ENCODE data around the gene NFE2L3.
A peak's percentile ranks its signal among the peaks of the same experiment; 100 is the strongest.
"Not testable (repeated sequence)": the region's sequence is repeated elsewhere in the genome, so short reads cannot be mapped to it uniquely, and the experiment has no call there.

Gene NFE2L3

DNA sequence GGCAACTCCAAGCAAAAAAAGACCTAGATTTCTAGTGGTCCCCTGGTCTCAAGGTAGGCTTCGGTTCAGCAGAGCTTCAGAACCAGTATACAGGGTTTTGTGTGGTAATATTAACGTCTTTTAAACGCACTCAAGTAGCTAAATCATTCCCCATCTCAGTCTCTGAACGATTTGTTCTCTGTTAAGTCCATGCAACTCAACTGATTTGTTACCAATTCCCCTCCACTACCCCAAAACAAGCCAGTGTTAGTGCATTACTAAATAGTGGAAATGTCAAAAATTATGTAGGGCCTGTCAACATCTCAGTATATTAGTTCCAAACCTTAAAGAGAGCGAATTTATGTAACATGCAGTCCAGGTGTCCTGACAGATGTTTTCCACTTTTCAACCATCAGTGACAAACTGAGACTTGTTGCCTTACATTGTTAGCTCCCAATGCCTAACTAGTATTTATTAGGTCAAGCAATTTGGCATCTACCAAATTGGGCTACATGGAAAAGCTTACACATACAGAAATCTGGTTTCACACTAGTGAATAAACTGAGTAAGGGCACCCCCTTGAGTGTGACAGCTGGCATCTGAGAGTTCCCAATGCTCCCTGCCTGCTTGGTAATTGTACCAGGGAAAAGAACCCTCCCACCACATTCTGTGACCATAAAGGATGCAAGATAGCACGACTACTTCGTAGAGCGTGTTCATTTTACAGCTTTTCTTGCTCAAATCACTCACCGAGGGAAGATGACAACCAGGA is 36.4 kb downstream of the NFE2L3 start:
- DNase-seq = no peak

DNA sequence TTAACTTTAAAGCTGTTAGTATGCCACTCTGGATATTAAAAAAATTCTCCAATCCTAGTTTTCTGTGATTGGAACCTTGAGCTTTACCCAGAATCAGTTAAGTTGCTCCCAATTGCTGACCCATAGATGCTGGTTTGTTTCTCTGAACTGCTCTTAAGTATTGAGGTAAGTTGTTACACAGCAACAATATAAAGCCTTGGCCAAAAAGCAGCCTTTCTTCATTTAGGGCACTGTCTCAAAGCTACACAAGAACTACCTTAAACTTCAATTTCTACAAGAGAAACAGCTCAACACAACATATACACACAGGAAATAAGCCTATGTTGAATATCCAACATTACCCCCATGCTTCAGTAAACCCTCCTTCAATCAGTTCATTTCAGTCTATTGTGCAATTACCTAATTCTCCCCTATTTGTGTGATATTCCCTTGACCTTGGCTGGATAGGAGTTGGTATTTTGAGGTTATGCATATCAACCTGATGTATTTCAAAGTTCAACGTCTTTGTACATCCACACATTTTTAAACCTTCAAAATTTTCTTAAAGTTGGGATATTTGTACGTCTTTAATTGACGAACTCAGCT is 37.1 kb downstream of the NFE2L3 start:
- DNase-seq = no peak

DNA sequence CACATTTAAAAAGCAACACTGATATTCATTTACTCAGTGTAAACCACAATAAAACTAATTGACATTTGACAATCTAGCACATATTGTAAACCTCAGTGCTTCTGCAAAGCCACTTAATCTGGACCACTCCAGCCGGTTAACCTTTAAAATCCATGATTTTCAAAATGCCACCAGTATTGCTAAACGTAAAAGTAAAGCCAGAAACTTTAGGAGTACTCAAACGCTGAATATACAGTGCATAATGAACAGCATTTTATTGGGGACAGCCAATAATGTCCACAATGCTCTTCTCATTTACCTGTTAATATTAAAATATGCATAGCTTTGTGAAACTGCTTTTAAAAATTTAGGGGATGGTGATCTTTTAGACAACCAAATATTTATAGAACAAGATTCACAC is 37.7 kb downstream of the NFE2L3 start:
- no peak for DNase-seq

- DNase-seq = no peak
These were observed 38.4 kb downstream of the NFE2L3 start for GRCh38 chr7:26190417-26190869.

- no peak for DNase-seq
These were observed 39.4 kb downstream of the NFE2L3 start for GRCh38 chr7:26191233-26191973.

- no peak for DNase-seq
These were observed 40.0 kb downstream of the NFE2L3 start for GRCh38 chr7:26191974-26192479.

DNA sequence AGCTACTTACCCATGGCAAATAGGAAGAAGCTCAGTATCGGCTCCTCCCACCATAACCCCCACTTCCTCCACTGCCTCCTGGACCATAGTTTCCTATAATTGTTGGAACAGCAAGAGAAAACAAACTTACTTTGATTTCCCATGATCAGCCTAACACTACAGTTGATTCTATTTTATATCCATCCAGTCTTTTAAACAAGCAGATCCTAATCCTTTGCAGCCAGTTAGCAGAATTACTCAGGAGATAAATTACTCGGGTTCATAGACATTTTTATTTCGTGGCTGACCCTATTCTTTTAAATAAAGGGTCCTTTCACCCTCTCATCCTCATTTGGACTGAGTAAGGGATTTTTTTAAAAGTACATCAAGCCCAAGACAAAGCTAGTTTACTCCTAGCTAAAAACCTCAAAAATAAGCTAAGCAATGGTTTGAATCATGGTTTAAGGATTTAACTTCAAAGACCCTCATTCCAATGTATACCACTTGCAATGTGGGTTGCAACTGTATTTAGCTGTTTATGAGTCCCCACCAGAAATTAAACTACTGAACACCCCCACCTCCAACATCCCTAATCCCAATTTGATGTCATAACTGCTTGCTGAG is 40.6 kb downstream of the NFE2L3 start:
- DNase-seq = no peak

DNA sequence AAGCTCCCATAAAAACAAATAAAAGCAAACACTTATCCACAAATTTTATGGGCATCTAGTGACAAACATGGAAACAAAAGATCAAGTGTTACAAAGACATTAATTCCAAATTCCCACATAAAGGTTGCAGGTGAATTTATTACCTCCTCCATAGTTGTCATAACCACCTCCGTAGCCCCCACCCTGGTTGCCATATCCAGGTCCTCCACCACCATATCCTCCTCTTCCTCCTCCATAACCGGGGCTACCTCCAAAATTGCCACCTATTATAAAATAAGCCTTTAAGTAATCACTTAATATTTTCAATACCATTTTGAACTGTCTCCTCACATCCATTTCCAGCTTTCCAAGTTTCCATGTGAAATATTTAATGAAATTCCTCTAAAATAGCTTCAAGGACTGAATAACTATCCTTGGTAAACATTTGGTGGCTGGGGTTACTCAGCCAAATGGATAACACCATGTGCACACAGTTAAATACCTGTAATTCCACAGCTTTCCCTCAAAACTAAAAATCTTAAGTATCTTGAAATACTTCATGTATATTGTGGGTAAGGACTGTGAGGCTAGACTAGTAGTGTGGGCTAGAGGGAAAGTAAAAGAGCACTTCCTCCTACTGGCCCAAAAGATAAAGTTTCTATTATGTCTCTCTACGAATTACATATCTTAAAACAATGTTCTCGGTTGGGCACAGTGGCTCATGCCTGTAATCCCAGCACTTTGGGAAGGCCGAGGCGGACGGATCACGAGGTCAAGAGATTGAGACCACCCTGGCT is 41.6 kb downstream of the NFE2L3 start:
- no peak for DNase-seq

DNA sequence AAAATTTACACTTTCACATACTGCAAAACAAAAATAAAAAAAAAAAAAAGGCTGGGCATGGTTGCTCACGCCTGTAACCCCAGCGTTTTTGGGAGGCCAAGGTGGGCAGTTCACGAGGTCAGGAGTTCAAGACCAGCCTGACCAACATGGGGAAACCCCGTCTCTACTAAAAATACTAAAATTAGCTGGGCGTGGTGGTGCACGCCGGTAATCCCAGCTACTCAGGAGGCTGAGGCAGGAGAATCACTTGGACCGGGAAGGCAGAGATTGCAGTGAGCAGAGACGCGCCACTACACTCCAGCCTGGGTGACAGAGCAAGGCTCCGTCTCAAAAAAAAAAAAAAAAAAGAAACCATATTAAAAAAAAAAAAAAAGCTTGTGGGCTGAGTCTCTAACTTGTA is 42.8 kb downstream of the NFE2L3 start:
- not testable (repeated sequence) for DNase-seq

GRCh38 chr7:26195182-26195581 is 43.2 kb downstream of the NFE2L3 start:
- no peak for DNase-seq

- no peak for DNase-seq
These were observed 44.1 kb downstream of the NFE2L3 start for GRCh38 chr7:26195867-26196657.

DNA sequence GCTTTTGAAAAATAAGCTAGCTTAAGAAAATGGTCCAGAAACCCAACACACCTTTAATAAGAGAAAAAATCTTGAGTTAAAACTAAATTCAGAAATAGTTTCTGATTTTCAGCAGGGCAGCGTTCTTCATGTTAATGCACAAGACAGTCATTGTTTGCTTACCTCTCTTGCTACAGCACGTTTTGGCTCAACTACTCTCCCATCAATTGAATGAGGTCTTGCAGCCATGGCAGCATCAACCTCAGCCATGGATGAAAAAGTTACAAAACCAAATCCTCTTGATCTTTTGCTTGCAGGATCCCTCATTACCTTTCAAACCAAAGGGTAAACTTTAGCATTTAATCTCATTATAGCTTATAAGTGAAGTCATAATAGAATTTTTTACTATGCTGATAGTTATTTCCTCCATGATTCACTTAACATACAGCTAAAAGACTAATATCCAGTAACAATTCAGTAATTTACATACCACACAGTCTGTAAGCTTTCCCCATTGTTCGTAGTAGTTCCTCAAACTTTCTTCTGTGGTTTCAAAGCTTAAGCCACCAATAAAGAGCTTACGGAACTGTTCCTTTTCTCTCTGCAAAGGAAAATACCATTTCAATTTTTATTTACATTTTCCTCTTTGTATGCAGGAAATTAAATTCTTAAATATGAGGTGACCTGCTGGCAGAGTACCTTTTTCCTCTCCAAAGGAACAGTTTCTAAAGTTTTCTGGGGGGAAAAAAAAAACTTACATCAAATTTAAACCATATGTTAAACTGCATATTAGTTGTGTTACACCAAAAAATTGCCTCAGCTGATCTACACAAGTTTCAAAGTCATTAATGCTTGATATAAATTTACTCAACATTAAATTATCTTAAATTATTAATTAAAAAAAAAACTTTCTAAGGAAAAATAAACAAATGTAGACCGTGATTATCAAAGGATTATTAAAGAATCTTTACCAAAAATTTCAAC is 45.4 kb downstream of the NFE2L3 start:
- DNase-seq = no peak

DNA sequence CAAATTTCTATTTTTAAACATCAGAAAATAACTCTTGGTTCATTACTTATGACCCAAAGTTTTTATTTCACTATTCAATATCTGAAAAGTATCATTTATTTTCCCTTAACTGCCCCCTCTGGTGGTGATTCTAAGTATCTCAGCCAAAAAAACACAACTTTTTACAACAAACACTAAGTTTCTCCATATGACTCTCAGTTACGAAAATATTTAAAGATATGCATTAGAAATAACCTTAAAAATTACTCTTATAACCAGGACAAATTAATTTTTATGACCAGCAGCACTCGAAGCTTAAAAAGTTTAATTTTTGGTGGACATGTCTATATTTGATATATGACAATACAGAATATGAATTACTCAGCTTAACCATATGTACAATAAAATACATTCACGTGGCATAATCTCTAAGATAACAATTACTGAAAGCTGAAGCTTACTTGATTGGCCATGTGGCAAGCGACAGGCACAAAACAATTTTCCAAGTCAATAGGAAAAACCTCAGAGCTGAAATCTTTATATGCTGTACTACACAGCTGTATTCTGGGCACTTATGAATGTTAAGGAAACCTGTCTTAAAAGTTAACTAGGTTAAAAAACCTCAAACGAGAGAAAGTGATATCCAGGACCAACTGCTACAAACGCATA is 46.3 kb downstream of the NFE2L3 start:
- DNase-seq = no peak

DNA sequence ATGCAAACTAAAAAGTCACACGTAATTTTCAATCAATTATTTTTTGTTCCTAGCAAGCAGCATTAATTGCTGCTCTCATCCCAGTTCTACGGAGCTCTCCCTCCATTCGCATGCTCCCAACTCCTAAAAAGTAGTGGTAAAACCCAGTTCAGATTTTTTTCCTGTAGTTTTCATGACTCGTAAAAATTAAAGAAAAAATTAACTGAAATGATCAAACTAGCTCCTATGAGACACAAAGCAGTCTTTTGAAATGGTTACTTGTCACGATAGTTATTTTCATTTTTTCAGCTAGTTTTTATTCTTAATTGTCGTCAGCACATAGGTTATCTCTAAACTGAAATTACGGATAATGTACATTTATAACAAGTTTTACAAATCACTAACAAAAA is 46.8 kb downstream of the NFE2L3 start:
- DNase-seq = no peak

GRCh38 chr7:26199301-26200037 is 47.5 kb downstream of the NFE2L3 start:
- peak; percentile 64 for DNase-seq

- peak; percentile 73 for DNase-seq
These were observed 48.0 kb downstream of the NFE2L3 start for GRCh38 chr7:26200038-26200443.

GRCh38 chr7:26200444-26201246 is 48.6 kb downstream of the NFE2L3 start, which contains the start of gene HNRNPA2B1:
Gene HNRNPA2B1 (minus strand): TSS chr7:26200746. CDS start chr7:26200577, 169 bp downstream.
- peak; percentile 97 for DNase-seq
